Gastroesophageal sphincter (tissue), 4 donors: ENCODE data around the gene TOX2. TPM values are rescaled to one million over a fixed set of nuclear protein-coding genes. Genes with fewer than 3 reads are reported as not detected.

Experiments
- ATAC-seq: fragments of 150-250 bp; one replicate; pipeline ENCODE4 v1.9.1; 2016; ENCODE audit warnings: mild to moderate bottlenecking, moderate library complexity
- H3K27ac ChIP-seq, 4 donors: fragments of 200-600 bp; sonication (generic) in 3 of 4; 1 replicate in 3 of 4; 2 replicates in 1 of 4; pipeline ENCODE4 v1.5.1; 2016 to 2019
- H3K27me3 ChIP-seq: fragments of 200-600 bp; sonication (generic); one replicate; pipeline ENCODE4 v1.5.1; 2019
- H3K36me3 ChIP-seq, 2 donors: fragments of 200-600 bp; sonication (generic); one replicate each; pipeline ENCODE4 v1.5.1; 2019; ENCODE audit warnings: control low read depth in 1 of 2
- H3K4me1 ChIP-seq, 3 donors: fragments of 200-600 bp; sonication (generic); 1 replicate in 2 of 3; 2 replicates in 1 of 3; pipeline ENCODE4 v1.5.1; 2016 to 2019; ENCODE audit warnings: control low read depth in 2 of 3
- H3K4me3 ChIP-seq, 2 donors: fragments of 200-600 bp; sonication (generic); one replicate each; pipeline ENCODE4 v1.5.1; 2019; ENCODE audit warnings: mild to moderate bottlenecking in 1 of 2, moderate library complexity in 1 of 2
- H3K9me3 ChIP-seq, 3 donors: fragments of 200-600 bp; sonication (generic); one replicate each; pipeline ENCODE4 v1.5.1; 2017 to 2019; ENCODE audit warnings: control low read depth in 2 of 3
- CTCF ChIP-seq, 4 experiments: fragments of 200-600 bp in 2 of 4; fragments of 450-650 bp in 2 of 4; sonication (generic) in 1 of 4; IDR thresholded peaks; one replicate each; pipeline ENCODE4 v1.5.1; 2017 to 2019; ENCODE audit warnings: antibody characterized with exemption in 4 of 4, mild to moderate bottlenecking in 2 of 4, moderate library complexity in 2 of 4
- EP300 ChIP-seq: sonication (generic); formaldehyde crosslinking; IDR thresholded peaks from one replicate; pipeline ENCODE4 v1.6.1; 2017; ENCODE audit warnings: antibody characterized with exemption, mild to moderate bottlenecking
- POLR2A ChIP-seq, 2 donors: fragments of 450-650 bp; IDR thresholded peaks; one replicate each; pipeline ENCODE4 v1.6.1; 2017; ENCODE audit warnings: antibody characterized with exemption in 2 of 2, mild to moderate bottlenecking in 2 of 2, moderate library complexity in 1 of 2
- POLR2AphosphoS5 ChIP-seq: sonication (generic); formaldehyde crosslinking; IDR thresholded peaks from one replicate; pipeline ENCODE4 v1.6.1; 2017; ENCODE audit warnings: antibody characterized with exemption
- WGBS, 2 donors: methylation state at CpG; one replicate each; pipeline ENCODE4 v1.1.5; 2018; ENCODE audit warnings: low coverage in 1 of 2; 5-methylcytosine and 5-hydroxymethylcytosine counted together
- total RNA-seq, 4 donors: library from RNA; depleted of rRNA; stranded (reverse); fragments of >200 nt; gene quantifications; one replicate each; pipeline ENCODE4 v1.1.0, GENCODE V29; 2016

The TOX2 gene
- total RNA-seq, 4 donors from 2014 or later = 16.4 to 47.8 (median 40.3) TPM

- H3K4me1 ChIP-seq = peaks cover under 1 to 45% (median 8%) of the 10 kb centered on the region in 3 donors
- no peak overlapping the region for H3K4me3 ChIP-seq
- H3K9me3 ChIP-seq = no peaks in the 10 kb centered on the region
- H3K27ac ChIP-seq = no peak overlapping the region
- no peak for TF ChIP-seq CTCF (IDR thresholded peaks at IDR 0.05)
- no peak for TF ChIP-seq POLR2AphosphoS5
- no peak for TF ChIP-seq EP300
- TF ChIP-seq POLR2A (IDR thresholded peaks at IDR 0.05) = no peak
- H3K36me3 ChIP-seq = no peaks in the 10 kb centered on the region
- 37 to 53% methylated on average over 5 to 7 of the region's 10 CpGs for WGBS, 2 donors
- ATAC-seq = peak; percentile 67
- no peaks in the 10 kb centered on the region for H3K27me3 ChIP-seq
Measured at GRCh38 chr20:43963872-43964791, 49.5 kb downstream of the TOX2 start.

GRCh38 chr20:43968341-43969000 lies 53.8 kb downstream of the TOX2 start:
- TF ChIP-seq POLR2AphosphoS5 (no peak), EP300 (no peak), CTCF (IDR thresholded peaks at IDR 0.05) (no peak), POLR2A (IDR thresholded peaks at IDR 0.05) (no peak)
- Histone ChIP-seq H3K9me3 (no peaks in the 10 kb centered on the region), H3K4me1 (peaks cover 0 to 26% (median 0%) of the 10 kb centered on the region in 3 donors), H3K27ac (no peak overlapping the region), H3K4me3 (no peak overlapping the region), H3K27me3 (no peaks in the 10 kb centered on the region), H3K36me3 (peaks cover 0 to 3% of the 10 kb centered on the region in 2 donors)
- 21 to 42% methylated on average over 3 to 5 of the region's 5 CpGs for WGBS, 2 donors
- ATAC-seq = no peak

DNA sequence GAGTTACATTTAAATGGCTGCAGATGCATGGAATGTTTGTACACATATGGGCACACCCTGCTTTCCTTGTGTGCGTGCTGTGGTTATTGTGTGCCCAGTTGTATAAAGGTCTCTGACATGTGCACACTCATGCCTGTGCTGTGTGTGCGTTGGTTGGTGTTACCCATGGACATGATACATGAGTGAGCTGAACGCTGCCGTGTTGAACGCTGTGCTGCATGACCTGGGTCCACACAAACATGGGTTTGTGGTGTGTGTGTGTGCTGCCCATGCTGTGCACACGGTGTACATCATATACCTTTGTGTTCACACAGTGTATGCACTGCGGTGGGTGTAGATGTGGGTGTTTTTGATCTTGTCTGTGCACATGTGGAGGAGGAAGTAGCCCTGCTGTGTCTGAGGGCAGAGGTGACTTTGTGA lies 54.4 kb downstream of the TOX2 start:
- no CpG with 5 or more reads among the region's 7 CpGs for WGBS, 2 donors
- Histone ChIP-seq H3K4me1 (peaks cover 0 to 23% (median 0%) of the 10 kb centered on the region in 3 donors), H3K27ac (no peak overlapping the region), H3K4me3 (no peak overlapping the region), H3K36me3 (peaks cover 0 to 9% of the 10 kb centered on the region in 2 donors), H3K27me3 (no peaks in the 10 kb centered on the region), H3K9me3 (no peaks in the 10 kb centered on the region)
- ATAC-seq = no peak
- TF ChIP-seq EP300 = no peak
- TF ChIP-seq POLR2A (IDR thresholded peaks at IDR 0.05) = no peak
- no peak for TF ChIP-seq CTCF (IDR thresholded peaks at IDR 0.05)
- TF ChIP-seq POLR2AphosphoS5 = no peak

DNA sequence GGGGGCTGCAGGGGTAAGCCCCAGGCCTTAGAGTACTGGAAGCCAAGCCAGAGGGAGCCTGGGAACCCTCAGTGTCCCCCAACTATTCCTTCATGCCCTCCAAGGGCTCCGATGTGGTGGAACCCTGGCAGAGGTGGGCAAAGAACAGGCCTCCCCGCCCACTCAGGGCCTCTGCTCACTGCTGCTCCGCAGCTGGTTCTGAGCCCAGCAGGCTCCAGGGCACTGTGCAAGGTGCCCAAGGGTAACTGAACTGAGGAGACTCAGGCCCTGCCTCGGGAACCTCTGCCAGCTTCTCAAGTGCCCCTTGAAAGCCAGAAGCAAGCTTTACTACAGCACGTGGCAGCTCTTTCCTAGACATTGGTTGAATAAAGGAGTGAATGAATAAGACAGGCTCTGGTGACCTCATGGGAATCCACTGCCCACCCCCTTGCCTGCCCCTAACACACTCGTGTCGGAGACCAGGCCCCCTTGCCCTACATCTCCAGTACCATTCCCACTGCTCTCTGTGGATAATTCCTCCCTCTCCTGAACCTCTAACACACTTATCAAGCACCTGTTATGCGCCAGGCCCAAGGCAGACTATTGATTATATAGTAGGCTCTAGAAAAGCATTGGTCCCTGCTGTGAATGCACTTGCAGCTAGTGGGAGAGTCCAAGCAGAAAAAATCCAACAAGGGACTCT lies 55.0 kb downstream of the TOX2 start:
- Histone ChIP-seq H3K27ac (no peak overlapping the region), H3K36me3 (peaks cover 0 to 15% of the 10 kb centered on the region in 2 donors), H3K4me1 (peaks cover 0 to 17% (median 0%) of the 10 kb centered on the region in 3 donors), H3K27me3 (no peaks in the 10 kb centered on the region), H3K4me3 (no peak overlapping the region), H3K9me3 (no peaks in the 10 kb centered on the region)
- ATAC-seq = no peak
- WGBS, 2 donors = 80 to 83% methylated on average over 3 to 4 of the region's 8 CpGs
- TF ChIP-seq POLR2A (IDR thresholded peaks at IDR 0.05) (no peak), POLR2AphosphoS5 (no peak)

- 80 to 85% methylated on average over 1 to 10 of the region's 10 CpGs for WGBS, 2 donors
Measured at GRCh38 chr20:43971267-43971666, 56.6 kb downstream of the TOX2 start.

More at GRCh38 chr20:43971267-43971666, 56.6 kb downstream of the TOX2 start:
- Histone ChIP-seq H3K36me3 (peaks cover 0 to 27% of the 10 kb centered on the region in 2 donors), H3K27ac (no peak overlapping the region), H3K9me3 (no peaks in the 10 kb centered on the region), H3K4me3 (no peak overlapping the region), H3K27me3 (no peaks in the 10 kb centered on the region), H3K4me1 (peaks cover 0 to 6% (median 0%) of the 10 kb centered on the region in 3 donors)
- ATAC-seq = no peak
- no peak for TF ChIP-seq POLR2AphosphoS5
